ENCODE results near the gene TIAL1. TPM values are rescaled to one million over a fixed set of nuclear protein-coding genes. Genes with fewer than 3 reads are reported as not detected.
"Not testable (repeated sequence)": the region's sequence is repeated elsewhere in the genome, so short reads cannot be mapped to it uniquely, and the experiment has no call there.

Gene TIAL1
- total and polyA plus RNA-seq, 4 donors = 19.7 to 28.7 (median 23.4) TPM

DNA sequence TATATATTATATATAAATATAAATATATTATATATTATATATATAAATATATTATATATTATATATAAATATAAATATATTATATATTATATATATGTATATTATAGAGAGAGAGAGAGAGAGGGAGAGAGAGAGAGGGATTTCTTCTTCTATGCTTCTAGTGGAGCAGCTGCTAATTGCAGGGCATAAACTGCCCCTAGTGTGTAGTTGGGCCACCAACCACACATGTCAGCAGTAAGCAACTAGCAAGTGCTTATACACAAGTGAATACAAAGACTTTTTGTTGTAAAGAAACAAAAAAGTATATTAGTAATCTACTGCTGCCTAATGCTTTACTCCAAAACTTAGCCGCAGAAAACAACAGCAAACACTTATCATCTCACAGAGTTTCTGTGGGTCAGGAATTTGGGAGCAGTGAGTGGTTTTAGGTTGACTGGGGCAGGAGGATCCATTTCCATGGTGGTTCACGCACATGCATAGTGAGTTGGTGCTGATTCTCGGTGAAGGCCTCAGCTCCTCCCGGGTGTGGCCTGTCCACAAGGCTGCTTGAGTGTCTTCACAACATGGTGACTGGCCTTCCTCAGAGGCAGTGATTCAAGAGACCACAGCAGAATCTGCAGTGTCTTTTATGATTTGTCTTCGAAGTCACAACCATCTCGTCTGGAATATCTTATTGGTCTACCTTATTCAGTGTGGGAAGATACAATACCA, 29.0 kb upstream of the TIAL1 start:
- no peaks in the 10 kb centered on the region for H3K9me3 ChIP-seq (ENCODE audit: control insufficient read depth in 4 of 4, low read length in 3 of 4)
- H3K27me3 ChIP-seq (ENCODE audit: control insufficient read depth in 4 of 4, insufficient read depth in 4 of 4, low read length in 3 of 4) = no peaks in the 10 kb centered on the region
- WGBS = 97% methylated on average over 6 of the region's 6 CpGs
- no peak for DNase-seq (ENCODE audit: low spot score)
- H3K36me3 ChIP-seq (ENCODE audit: control insufficient read depth in 4 of 4, insufficient read depth in 3 of 4, low read depth in 1 of 4, low read length in 3 of 4) = no peaks in the 10 kb centered on the region
- no peak overlapping the region for H3K9ac ChIP-seq (ENCODE audit: low read depth in 1 of 2, low read length in 2 of 2)
- no peak overlapping the region for H3K4me3 ChIP-seq (ENCODE audit: low read depth in 1 of 3, low read length in 3 of 3)
- H3K4me1 ChIP-seq (ENCODE audit: control insufficient read depth in 4 of 4, insufficient read depth in 4 of 4, low read length in 3 of 4) = no peaks in the 10 kb centered on the region
- no peak overlapping the region for H3K27ac ChIP-seq (ENCODE audit: low read depth in 1 of 2, low read length in 2 of 2)
- TF ChIP-seq HNF4A (conservative IDR thresholded peaks at IDR 0.05) (no peak), REST (IDR thresholded peaks at IDR 0.05) (no peak), GABPA (IDR thresholded peaks at IDR 0.05 in 1 of 2, conservative IDR thresholded peaks at IDR 0.05 in 1 of 2) (no peak)

DNA sequence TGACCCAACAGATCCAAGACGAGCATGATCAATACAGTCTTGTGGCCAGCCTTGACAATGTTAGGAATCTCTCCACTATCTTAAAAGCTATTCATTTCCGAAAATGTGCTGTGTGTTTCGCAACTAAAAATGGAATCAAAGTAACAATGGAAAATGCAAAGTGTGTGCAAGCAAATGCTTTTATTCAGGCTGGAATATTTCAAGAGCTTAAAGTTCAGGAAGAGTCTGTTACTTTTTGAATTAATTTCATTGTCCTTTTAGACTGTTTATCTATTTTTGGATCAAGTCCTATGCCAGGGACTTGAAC, 24.3 kb upstream of the TIAL1 start:
- DNase-seq (ENCODE audit: low spot score) = no peak
- Histone ChIP-seq H3K36me3 (ENCODE audit: control insufficient read depth in 4 of 4, insufficient read depth in 3 of 4, low read depth in 1 of 4, low read length in 3 of 4) (no peaks in the 10 kb centered on the region), H3K9me3 (ENCODE audit: control insufficient read depth in 4 of 4, low read length in 3 of 4) (no peaks in the 10 kb centered on the region), H3K9ac (ENCODE audit: low read depth in 1 of 2, low read length in 2 of 2) (no peak overlapping the region), H3K4me1 (ENCODE audit: control insufficient read depth in 4 of 4, insufficient read depth in 4 of 4, low read length in 3 of 4) (no peaks in the 10 kb centered on the region), H3K27me3 (ENCODE audit: control insufficient read depth in 4 of 4, insufficient read depth in 4 of 4, low read length in 3 of 4) (no peaks in the 10 kb centered on the region), H3K4me3 (ENCODE audit: low read depth in 1 of 3, low read length in 3 of 3) (no peak overlapping the region), H3K27ac (ENCODE audit: low read depth in 1 of 2, low read length in 2 of 2) (no peak overlapping the region)
- 78% methylated on average over 3 of the region's 3 CpGs for WGBS
- TF ChIP-seq, protein P1, sequence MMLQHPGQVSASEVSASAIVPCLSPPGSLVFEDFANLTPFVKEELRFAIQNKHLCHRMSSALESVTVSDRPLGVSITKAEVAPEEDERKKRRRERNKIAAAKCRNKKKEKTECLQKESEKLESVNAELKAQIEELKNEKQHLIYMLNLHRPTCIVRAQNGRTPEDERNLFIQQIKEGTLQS (IDR thresholded peaks at IDR 0.05) = no peak

DNA sequence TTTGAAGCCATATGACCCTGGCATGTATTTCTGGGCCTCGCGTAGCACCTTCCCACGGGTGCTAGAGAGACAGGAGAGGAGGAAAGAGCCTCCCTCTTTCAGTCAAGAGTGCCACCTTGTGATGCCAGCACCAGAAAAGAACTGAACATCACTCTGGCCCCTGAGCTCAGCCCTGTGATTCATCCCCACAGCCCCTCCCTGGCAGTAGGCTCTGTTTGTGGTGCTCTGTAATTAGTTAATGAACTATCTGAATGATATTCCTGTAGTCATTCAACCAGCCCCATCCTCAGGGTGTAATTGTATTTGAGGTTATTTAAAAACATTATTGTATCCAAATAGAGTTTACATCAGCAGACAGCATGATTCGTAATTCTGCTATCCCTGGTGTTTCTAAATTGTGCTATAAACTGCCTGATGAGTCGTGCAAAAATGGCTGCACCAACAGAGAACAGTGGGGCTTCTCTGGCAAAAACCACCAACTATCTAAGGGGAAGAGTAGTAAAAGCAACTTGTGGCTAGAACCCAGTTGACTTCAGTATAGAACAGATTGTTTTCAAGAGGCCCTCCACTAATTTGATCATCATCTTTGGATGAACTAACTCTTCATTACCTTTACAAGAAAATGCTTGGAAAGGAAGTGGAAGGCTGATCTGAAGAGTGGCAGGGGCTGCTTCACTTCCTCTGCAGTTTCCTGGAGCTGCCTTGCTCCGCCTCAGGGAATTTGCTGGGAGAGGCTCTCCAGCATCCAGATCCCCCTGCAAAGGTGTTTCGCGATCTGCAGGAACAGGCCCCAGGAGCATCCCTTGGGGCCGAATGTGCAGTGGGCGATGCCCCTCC, 23.7 kb upstream of the TIAL1 start:
- Histone ChIP-seq H3K27me3 (ENCODE audit: control insufficient read depth in 4 of 4, insufficient read depth in 4 of 4, low read length in 3 of 4) (no peaks in the 10 kb centered on the region), H3K27ac (ENCODE audit: low read depth in 1 of 2, low read length in 2 of 2) (no peak overlapping the region), H3K4me1 (ENCODE audit: control insufficient read depth in 4 of 4, insufficient read depth in 4 of 4, low read length in 3 of 4) (no peaks in the 10 kb centered on the region), H3K36me3 (ENCODE audit: control insufficient read depth in 4 of 4, insufficient read depth in 3 of 4, low read depth in 1 of 4, low read length in 3 of 4) (no peaks in the 10 kb centered on the region), H3K9me3 (ENCODE audit: control insufficient read depth in 4 of 4, low read length in 3 of 4) (no peaks in the 10 kb centered on the region), H3K4me3 (ENCODE audit: low read depth in 1 of 3, low read length in 3 of 3) (no peak overlapping the region), H3K9ac (ENCODE audit: low read depth in 1 of 2, low read length in 2 of 2) (no peak overlapping the region)
- TF ChIP-seq RAD21 (IDR thresholded peaks at IDR 0.05) (no peak), NR2F2 (IDR thresholded peaks at IDR 0.05) (no peak), HNF4G (IDR thresholded peaks at IDR 0.05) (no peak), SP1 (IDR thresholded peaks at IDR 0.05) (no peak), ZBTB33 (IDR thresholded peaks at IDR 0.05) (no peak), TAF1 (conservative IDR thresholded peaks at IDR 0.05) (no peak), FOXA2 (IDR thresholded peaks at IDR 0.05) (no peak), REST (IDR thresholded peaks at IDR 0.05) (no peak), RXRA (IDR thresholded peaks at IDR 0.05) (no peak)
- DNase-seq (ENCODE audit: low spot score) = no peak
- 83% methylated on average over 10 of the region's 10 CpGs for whole genome bisulfite sequencing

DNA sequence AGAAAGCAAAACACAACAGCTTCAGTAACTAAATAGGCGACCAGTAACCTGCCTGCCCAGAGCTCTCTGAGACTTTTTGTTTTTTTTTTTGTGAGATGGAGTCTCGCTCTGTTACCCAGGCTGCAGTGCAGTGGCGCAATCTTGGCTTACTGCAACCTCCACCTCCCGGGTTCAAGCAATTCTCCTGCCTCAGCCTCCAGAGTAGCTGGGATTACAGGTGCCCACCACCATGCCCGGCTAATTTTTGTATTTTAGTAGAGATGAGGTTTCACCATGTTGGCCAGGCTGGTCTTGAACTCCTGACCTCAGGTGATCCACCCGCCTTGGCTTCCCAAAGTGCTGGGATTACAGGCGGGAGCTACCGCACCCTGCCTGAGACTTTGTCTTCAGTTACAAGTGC, 23.0 kb upstream of the TIAL1 start:
- not testable (repeated sequence) for H3K27me3 ChIP-seq (ENCODE audit: control insufficient read depth in 4 of 4, insufficient read depth in 4 of 4, low read length in 3 of 4); H3K27ac ChIP-seq (ENCODE audit: low read depth in 1 of 2, low read length in 2 of 2); H3K9ac ChIP-seq (ENCODE audit: low read depth in 1 of 2, low read length in 2 of 2); H3K9me3 ChIP-seq (ENCODE audit: control insufficient read depth in 4 of 4, low read length in 3 of 4); H3K36me3 ChIP-seq (ENCODE audit: control insufficient read depth in 4 of 4, insufficient read depth in 3 of 4, low read depth in 1 of 4, low read length in 3 of 4); H3K4me1 ChIP-seq (ENCODE audit: control insufficient read depth in 4 of 4, insufficient read depth in 4 of 4, low read length in 3 of 4); H3K4me3 ChIP-seq (ENCODE audit: low read depth in 1 of 3, low read length in 3 of 3); DNase-seq (ENCODE audit: low spot score)
- WGBS = 97% methylated on average over 8 of the region's 8 CpGs
